HCT116 (cell line): ENCODE measurements around the gene CYBB. TPM values are rescaled to one million over a fixed set of nuclear protein-coding genes. Genes with fewer than 3 reads are reported as not detected.

Experiments used
- ATAC-seq: fragments of 200-7000 bp; cut with Tn5 transposase; 2 replicates; pipeline ENCODE4 v1.9.1; 2020; ENCODE audit warnings: mild to moderate bottlenecking, moderate library complexity
- BruUV-seq: library from RNA; stranded (reverse); fragments of 400-500 nt; replicated peaks from 2 replicates; lab custom pipeline; 2021; lab: Mats Ljungman, UMichigan
- CTCF ChIA-PET: fragments of 300-600 bp; sonication (Branson Sonifier 250); formaldehyde crosslinking; loops from one replicate; lab custom pipeline; 2021; ENCODE audit warnings: antibody characterized with exemption; lab: Charles Lee
- POLR2A ChIA-PET: fragments of 300-600, 350-600 bp; sonication (Branson Sonifier 250); formaldehyde crosslinking; loops from one replicate; lab custom pipeline; 2021; ENCODE audit warnings: antibody characterized with exemption; lab: Charles Lee
- RAD21 ChIA-PET, 2 experiments: fragments of 300-600 bp; sonication (Branson Sonifier 250); formaldehyde crosslinking; loops; one replicate each; lab custom pipeline; 2023; ENCODE audit warnings: low total read pairs in 2 of 2; ENCODE audit not compliant: uncharacterized antibody in 2 of 2, unreplicated experiment in 2 of 2, low non-redundant PET in 1 of 2; lab: Charles Lee
- DNase-seq: peaks from one replicate; pipeline ENCODE4 v3.0.0-alpha.2; 2010; ENCODE audit warnings: low read depth, low spot score
- H2AFZ ChIP-seq: fragments of 200-600 bp; shearing (Covaris generic), sonication (generic); 2 replicates; pipeline ENCODE4 v1.6.1; 2017; ENCODE audit warnings: low read depth, mixed run types, mixed read lengths, antibody characterized with exemption, low read length; ENCODE audit not compliant: poor library complexity, severe bottlenecking
- H3K27ac ChIP-seq: 2 replicates; pipeline ENCODE4 v1.5.1; 2012; ENCODE audit warnings: low read depth, low read length
- H3K27me3 ChIP-seq: fragments of 200-600 bp; sonication (generic); 2 replicates; pipeline ENCODE4 v1.6.1; 2016; ENCODE audit warnings: mixed run types, low read length, mixed read lengths; ENCODE audit not compliant: insufficient read depth
- H3K36me3 ChIP-seq, 2 experiments: fragments of 200-500 bp in 1 of 2; fragments of 200-600 bp in 1 of 2; sonication (Bioruptor generic) in 1 of 2; sonication (generic) in 1 of 2; 2 replicates each; pipeline versions ENCODE4 v1.5.1 to v1.6.1; 2014 to 2016; ENCODE audit warnings: low read length in 2 of 2, inconsistent platforms in 1 of 2, mixed read lengths in 1 of 2, mixed run types in 1 of 2; ENCODE audit not compliant: insufficient read depth in 2 of 2, control insufficient read depth in 1 of 2
- H3K4me1 ChIP-seq, 2 experiments: fragments of 200-600 bp in 1 of 2; sonication (generic) in 1 of 2; 2 replicates each; pipeline versions ENCODE4 v1.5.1 to v1.6.1; 2012 to 2017; ENCODE audit warnings: low read length in 2 of 2, inconsistent platforms in 1 of 2, mild to moderate bottlenecking in 1 of 2, mixed read lengths in 1 of 2, mixed run types in 1 of 2, moderate library complexity in 1 of 2; ENCODE audit not compliant: insufficient read depth in 2 of 2, control insufficient read depth in 1 of 2
- H3K4me2 ChIP-seq: fragments of 200-600 bp; sonication (generic); 2 replicates; pipeline ENCODE4 v1.6.1; 2017; ENCODE audit warnings: mixed run types, low read length, mixed read lengths
- H3K4me3 ChIP-seq, 2 experiments: fragments of 200-600 bp in 1 of 2; sonication (generic) in 1 of 2; replicated peaks in 1 of 2; 2 replicates each; pipeline ENCODE4 v1.5.1; 2011 to 2016; ENCODE audit warnings: low read length in 2 of 2, control low read depth in 1 of 2, low read depth in 1 of 2, mild to moderate bottlenecking in 1 of 2, mixed read lengths in 1 of 2, mixed run types in 1 of 2
- H3K79me2 ChIP-seq: fragments of 200-600 bp; sonication (generic); 2 replicates; pipeline ENCODE4 v1.6.1; 2017; ENCODE audit warnings: mild to moderate bottlenecking, mixed run types, low read length, moderate library complexity, mixed read lengths; ENCODE audit not compliant: insufficient read depth
- H3K9ac ChIP-seq: fragments of 200-600 bp; sonication (generic); 2 replicates; pipeline ENCODE4 v1.6.1; 2016; ENCODE audit warnings: low read length, mixed read lengths
- H3K9me2 ChIP-seq: fragments of 200-600 bp; sonication (generic), shearing (Covaris generic); 2 replicates; pipeline ENCODE4 v1.6.1; 2017; ENCODE audit warnings: mixed run types, mild to moderate bottlenecking, moderate library complexity; ENCODE audit not compliant: insufficient read depth
- H3K9me3 ChIP-seq, 2 experiments: fragments of 200-500 bp in 1 of 2; fragments of 200-600 bp in 1 of 2; sonication (Bioruptor generic) in 1 of 2; sonication (generic) in 1 of 2; 2 replicates each; pipeline ENCODE4 v1.6.1; 2014 to 2017; ENCODE audit warnings: low read length in 2 of 2, mixed read lengths in 2 of 2, inconsistent platforms in 1 of 2, low read depth in 1 of 2, mild to moderate bottlenecking in 1 of 2, mixed run types in 1 of 2, moderate library complexity in 1 of 2; ENCODE audit not compliant: control insufficient read depth in 1 of 2, insufficient read depth in 1 of 2
- H4K20me1 ChIP-seq: fragments of 200-600 bp; sonication (generic), shearing (Covaris generic); 2 replicates; pipeline ENCODE4 v1.6.1; 2017; ENCODE audit warnings: mixed run types, mild to moderate bottlenecking, moderate library complexity; ENCODE audit not compliant: insufficient read depth
- CBX3 ChIP-seq: IDR thresholded peaks from 2 replicates; pipeline ENCODE4 v1.6.1; 2012; ENCODE audit warnings: low read depth
- EGR1 ChIP-seq: IDR thresholded peaks from 2 replicates; pipeline ENCODE4 v1.6.1; 2012; ENCODE audit warnings: low read depth
- MAX ChIP-seq: IDR thresholded peaks from 2 replicates; pipeline ENCODE4 v1.6.1; 2012
- POLR2AphosphoS5 ChIP-seq: IDR thresholded peaks from 2 replicates; pipeline ENCODE4 v1.6.1; 2011; ENCODE audit warnings: mild to moderate bottlenecking, low read depth, low read length, moderate library complexity
- SIN3A ChIP-seq: IDR thresholded peaks from 2 replicates; pipeline ENCODE4 v1.6.1; 2012; ENCODE audit warnings: low read depth
- YY1 ChIP-seq: IDR thresholded peaks from 2 replicates; pipeline ENCODE4 v1.6.1; 2011; ENCODE audit warnings: low read length, low read depth, moderate library complexity, mild to moderate bottlenecking; ENCODE audit not compliant: insufficient replicate concordance; ENCODE audit errors: extremely low read depth
- intact Hi-C: fragments of 100-400 bp; cut with micrococcal nuclease; formaldehyde crosslinking; loops from 2 replicates; pipeline ENCODE4 v1.10.0; 2022
- total RNA-seq: library from RNA; stranded (reverse); gene quantifications from one replicate; pipeline ENCODE4 v1.2.1, GENCODE V29; 2021; ENCODE audit not compliant: unreplicated experiment
- TF ChIP-seq, protein P1 (sequence below): IDR thresholded peaks from 2 replicates; pipeline ENCODE4 v1.6.1; 2012

Gene CYBB
- total RNA-seq, 1 experiment from 2014 or later = 0.59 TPM

DNA sequence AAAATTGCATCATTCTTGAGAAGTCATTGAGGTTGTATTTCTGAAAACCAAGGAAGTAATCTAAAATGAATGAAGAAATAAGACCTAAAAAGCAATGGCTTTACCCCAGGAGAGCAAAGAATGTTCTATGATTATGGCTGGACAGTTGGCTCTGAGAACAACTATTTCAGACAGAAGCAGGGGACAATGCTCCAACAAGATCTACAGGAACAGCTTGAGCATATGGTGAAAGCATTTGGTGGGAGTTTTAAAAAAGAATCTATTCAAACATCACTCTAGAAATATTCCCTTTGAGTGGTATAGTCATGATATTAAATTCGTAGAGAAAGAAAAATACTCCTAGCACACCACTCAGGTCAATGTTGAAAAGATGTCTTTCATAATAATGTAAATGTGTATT is 40.8 kb downstream of the CYBB start:
- intact Hi-C loops = loop anchor here (5.0 kb wide), 1 partner anchor 308 kb away; no protein-coding TSS in a partner anchor
- ChIA-PET POLR2A (no interaction called here), RAD21 (no interaction called here), CTCF (no interaction called here)
- ATAC-seq = no peak
- no peak for DNase-seq
- no peaks in the 10 kb centered on the region for H3K36me3 ChIP-seq
- H3K4me3 ChIP-seq = no peak overlapping the region
- no peak overlapping the region for H3K4me2 ChIP-seq
- no TSS peak for BruUV-seq
- H4K20me1 ChIP-seq = no peaks in the 10 kb centered on the region
- H3K4me1 ChIP-seq = no peaks in the 10 kb centered on the region
- no peak overlapping the region for H2AFZ ChIP-seq
- H3K9ac ChIP-seq = no peak overlapping the region
- TF ChIP-seq POLR2AphosphoS5 (no peak), CBX3 (no peak), YY1 (no peak), SIN3A (no peak)
- TF ChIP-seq, protein P1, sequence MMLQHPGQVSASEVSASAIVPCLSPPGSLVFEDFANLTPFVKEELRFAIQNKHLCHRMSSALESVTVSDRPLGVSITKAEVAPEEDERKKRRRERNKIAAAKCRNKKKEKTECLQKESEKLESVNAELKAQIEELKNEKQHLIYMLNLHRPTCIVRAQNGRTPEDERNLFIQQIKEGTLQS = no peak
- no peaks in the 10 kb centered on the region for H3K9me3 ChIP-seq
- no peaks in the 10 kb centered on the region for H3K27me3 ChIP-seq
- H3K9me2 ChIP-seq = no peaks in the 10 kb centered on the region
- H3K79me2 ChIP-seq = no peaks in the 10 kb centered on the region
- H3K27ac ChIP-seq = no peak overlapping the region

GRCh38 chrX:37824491-37825214 is 44.8 kb downstream of the CYBB start:
- POLR2A ChIA-PET = no interaction called here

More at GRCh38 chrX:37824491-37825214, 44.8 kb downstream of the CYBB start:
- ATAC-seq (no peak), DNase-seq (no peak)
- Histone ChIP-seq H3K27ac (no peak overlapping the region), H4K20me1 (no peaks in the 10 kb centered on the region), H3K9me2 (no peaks in the 10 kb centered on the region), H3K36me3 (no peaks in the 10 kb centered on the region), H3K9ac (no peak overlapping the region), H3K4me2 (no peak overlapping the region), H3K4me3 (no peak overlapping the region), H2AFZ (no peak overlapping the region), H3K4me1 (no peaks in the 10 kb centered on the region), H3K9me3 (no peaks in the 10 kb centered on the region), H3K27me3 (no peaks in the 10 kb centered on the region), H3K79me2 (no peaks in the 10 kb centered on the region)
- RAD21 ChIA-PET = no interaction called here
- no TSS peak for BruUV-seq
- TF ChIP-seq MAX = no peak
- 0 out of 2 replicates have a peak, but pooled peaks have one; percentile 4 for TF ChIP-seq EGR1
- intact Hi-C loops = loop anchor here (1.0 to 5.0 kb wide), 4 partner anchors 80 to 522 kb away; no protein-coding TSS in a partner anchor
- CTCF ChIA-PET = interaction anchor here (1.1 to 1.6 kb wide), 4 partner anchors 10 to 350 kb away, joined by 5 to 7 read pairs (median 5); partner anchors contain the start of gene LANCL3
